SU-DHL-6 (cell line): ENCODE measurements around the gene SCUBE1.

Experiments used
- H2AFZ ChIP-seq: fragments of 200-600 bp; sonication (generic); 2 replicates; pipeline ENCODE4 v1.6.1; 2014; ENCODE audit warnings: low read depth, mild to moderate bottlenecking, moderate library complexity, mixed read lengths, antibody characterized with exemption, low read length; ENCODE audit not compliant: severe bottlenecking
- H3F3A ChIP-seq: fragments of 200-600 bp; shearing (Covaris generic); 2 replicates; pipeline ENCODE4 v1.6.0; 2016; ENCODE audit warnings: antibody characterized with exemption, mild to moderate bottlenecking; ENCODE audit not compliant: insufficient read depth
- H3K27ac ChIP-seq: fragments of 200-600 bp; sonication (generic); 2 replicates; pipeline ENCODE4 v1.5.1; 2016; ENCODE audit warnings: low read depth, mild to moderate bottlenecking, low read length, moderate library complexity, mixed read lengths
- H3K27me3 ChIP-seq: fragments of 200-600 bp; sonication (generic), shearing (Covaris generic); 2 replicates; pipeline ENCODE4 v1.6.0; 2014; ENCODE audit warnings: mild to moderate bottlenecking, low read length
- H3K36me3 ChIP-seq: fragments of 200-600 bp; sonication (generic); 2 replicates; pipeline ENCODE4 v1.6.1; 2014; ENCODE audit warnings: mild to moderate bottlenecking, low read length, mixed read lengths
- H3K4me2 ChIP-seq: fragments of 300-600, 200-600 bp; shearing (Covaris generic), sonication (generic); 2 replicates; pipeline ENCODE4 v1.6.0; 2014; ENCODE audit warnings: low read length, low read depth, mild to moderate bottlenecking; ENCODE audit not compliant: poor library complexity, severe bottlenecking
- H3K4me3 ChIP-seq: fragments of 200-600 bp; sonication (generic); 2 replicates; pipeline ENCODE4 v1.5.1; 2014; ENCODE audit warnings: antibody characterized with exemption, low read length, mild to moderate bottlenecking, mixed read lengths; ENCODE audit not compliant: insufficient read depth, poor library complexity, severe bottlenecking
- H3K79me2 ChIP-seq: fragments of 200-600 bp; sonication (generic); 2 replicates; pipeline ENCODE4 v1.6.1; 2014; ENCODE audit warnings: mild to moderate bottlenecking, low read length, moderate library complexity; ENCODE audit not compliant: insufficient read depth
- H3K9ac ChIP-seq: fragments of 200-600 bp; sonication (generic); 2 replicates; pipeline ENCODE4 v1.7.0; 2014; ENCODE audit warnings: mild to moderate bottlenecking, low read length
- H3K9me2 ChIP-seq: fragments of 200-600 bp; sonication (generic); replicated peaks from 2 replicates; pipeline ENCODE4 v1.6.1; 2014; ENCODE audit warnings: low read length; ENCODE audit not compliant: insufficient read depth
- H3K9me3 ChIP-seq: fragments of 200-600 bp; sonication (generic); 2 replicates; pipeline ENCODE4 v1.6.1; 2014; ENCODE audit warnings: low read length, mixed read lengths; ENCODE audit not compliant: insufficient read depth
- H4K20me1 ChIP-seq: fragments of 200-600 bp; sonication (generic); 2 replicates; pipeline ENCODE4 v1.6.1; 2014; ENCODE audit warnings: low read depth, mild to moderate bottlenecking, antibody characterized with exemption, low read length, moderate library complexity, mixed read lengths
- CTCF ChIP-seq: fragments of 200-600 bp; sonication (generic); IDR thresholded peaks from one replicate; pipeline ENCODE4 v1.5.1; 2017; ENCODE audit warnings: antibody characterized with exemption, mild to moderate bottlenecking, low read length, moderate library complexity; ENCODE audit not compliant: insufficient read depth, poor library complexity, severe bottlenecking
- EZH2phosphoT487 ChIP-seq: fragments of 200-600 bp; sonication (generic), shearing (Covaris generic); conservative IDR thresholded peaks from 2 replicates; pipeline ENCODE4 v1.6.1; 2018; ENCODE audit warnings: mild to moderate bottlenecking, antibody characterized with exemption, low read length, moderate library complexity, mixed read lengths

Gene SCUBE1

DNA sequence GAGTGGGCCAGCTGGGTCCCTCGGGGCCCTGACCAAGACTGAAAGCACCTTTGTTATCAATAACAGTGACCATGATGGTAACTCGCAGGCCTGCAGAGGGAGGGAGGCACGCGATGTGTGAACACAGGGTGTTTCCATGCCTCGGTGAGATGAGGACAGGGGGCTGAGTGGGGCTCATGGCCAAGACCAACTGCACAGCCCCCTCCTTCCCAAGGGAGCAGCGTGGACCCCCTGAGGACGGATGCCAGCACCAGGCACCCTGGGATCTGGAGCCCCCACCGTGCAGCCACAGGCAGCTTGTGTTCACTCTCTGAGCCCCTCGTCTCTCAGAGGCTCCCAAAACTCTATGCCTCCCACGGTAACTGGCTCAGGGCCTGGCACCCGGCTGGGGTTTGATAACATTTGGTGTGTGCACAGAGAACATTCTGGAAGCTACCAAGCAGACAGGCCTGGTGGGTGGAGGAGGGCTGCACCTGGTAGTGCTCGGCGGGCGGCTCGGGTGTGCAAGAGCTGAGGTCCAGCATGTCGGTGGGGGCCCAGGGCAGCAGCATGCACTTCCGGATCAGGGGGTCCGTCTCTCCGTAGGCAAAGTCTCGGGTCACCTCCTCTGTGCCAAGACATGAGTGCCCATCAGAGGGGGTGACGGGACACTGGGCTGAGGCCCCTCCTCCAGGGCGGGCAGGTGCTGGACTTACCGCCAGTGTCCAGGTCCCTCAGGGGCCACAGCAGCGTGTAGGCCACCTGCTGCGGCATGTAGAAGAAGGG lies 163.8 kb downstream of the SCUBE1 start:
- Histone ChIP-seq H3F3A (no peaks in the 10 kb centered on the region), H3K9ac (no peak overlapping the region), H3K4me3 (no peak overlapping the region), H3K9me2 (no peaks in the 10 kb centered on the region), H4K20me1 (no peaks in the 10 kb centered on the region), H3K4me2 (no peak overlapping the region), H3K36me3 (no peaks in the 10 kb centered on the region), H3K27me3 (no peaks in the 10 kb centered on the region), H3K9me3 (no peaks in the 10 kb centered on the region), H2AFZ (no peak overlapping the region), H3K27ac (no peak overlapping the region), H3K79me2 (no peaks in the 10 kb centered on the region)
- TF ChIP-seq CTCF (no peak), EZH2phosphoT487 (no peak)

DNA sequence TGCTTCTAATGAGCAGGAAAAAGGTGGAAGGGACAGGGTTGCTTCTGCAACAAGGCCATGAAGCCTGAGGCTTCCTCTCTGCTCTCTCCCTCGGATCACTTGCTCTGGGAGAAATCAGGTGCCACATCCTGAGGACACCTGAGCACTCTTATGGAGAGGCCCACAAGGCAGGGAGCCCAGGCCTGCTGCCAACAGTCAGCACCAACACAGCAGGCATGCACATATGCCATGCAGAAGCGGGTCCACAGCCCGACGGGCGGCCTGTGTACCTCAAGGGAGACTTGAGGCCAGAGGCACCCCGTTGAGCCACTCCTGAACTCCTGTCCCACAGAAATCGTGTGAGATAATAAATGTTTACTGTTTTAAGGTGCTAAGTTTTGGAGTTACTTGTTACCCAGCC lies 165.7 kb downstream of the SCUBE1 start:
- no peaks in the 10 kb centered on the region for H3K36me3 ChIP-seq
- H3K9ac ChIP-seq: no peak overlapping the region
- no peak overlapping the region for H2AFZ ChIP-seq
- H3K4me3 ChIP-seq: no peak overlapping the region
- H4K20me1 ChIP-seq: no peaks in the 10 kb centered on the region
- H3K9me3 ChIP-seq: no peaks in the 10 kb centered on the region
- H3K27me3 ChIP-seq: no peaks in the 10 kb centered on the region
- no peaks in the 10 kb centered on the region for H3K79me2 ChIP-seq
- H3F3A ChIP-seq: no peaks in the 10 kb centered on the region
- H3K27ac ChIP-seq: no peak overlapping the region
- no peaks in the 10 kb centered on the region for H3K9me2 ChIP-seq
- no peak overlapping the region for H3K4me2 ChIP-seq
- TF ChIP-seq EZH2phosphoT487: no peak
- no peak for TF ChIP-seq CTCF

- H3K27ac ChIP-seq: no peak overlapping the region
- H3K79me2 ChIP-seq: no peaks in the 10 kb centered on the region
- H3K9me3 ChIP-seq: no peaks in the 10 kb centered on the region
- no peak overlapping the region for H3K4me3 ChIP-seq
- H3K27me3 ChIP-seq: no peaks in the 10 kb centered on the region
- H2AFZ ChIP-seq: no peak overlapping the region
- no peak overlapping the region for H3K4me2 ChIP-seq
- H3K9me2 ChIP-seq: no peaks in the 10 kb centered on the region
- H3K9ac ChIP-seq: no peak overlapping the region
- H3K36me3 ChIP-seq: no peaks in the 10 kb centered on the region
- TF ChIP-seq CTCF (no peak), EZH2phosphoT487 (no peak)
- no peaks in the 10 kb centered on the region for H3F3A ChIP-seq
- H4K20me1 ChIP-seq: no peaks in the 10 kb centered on the region
Observed at GRCh38 chr22:43176090-43176489, 167.1 kb downstream of the SCUBE1 start.
